ENCODE results near the gene PHACTR2.

PHACTR2 gene

DNA sequence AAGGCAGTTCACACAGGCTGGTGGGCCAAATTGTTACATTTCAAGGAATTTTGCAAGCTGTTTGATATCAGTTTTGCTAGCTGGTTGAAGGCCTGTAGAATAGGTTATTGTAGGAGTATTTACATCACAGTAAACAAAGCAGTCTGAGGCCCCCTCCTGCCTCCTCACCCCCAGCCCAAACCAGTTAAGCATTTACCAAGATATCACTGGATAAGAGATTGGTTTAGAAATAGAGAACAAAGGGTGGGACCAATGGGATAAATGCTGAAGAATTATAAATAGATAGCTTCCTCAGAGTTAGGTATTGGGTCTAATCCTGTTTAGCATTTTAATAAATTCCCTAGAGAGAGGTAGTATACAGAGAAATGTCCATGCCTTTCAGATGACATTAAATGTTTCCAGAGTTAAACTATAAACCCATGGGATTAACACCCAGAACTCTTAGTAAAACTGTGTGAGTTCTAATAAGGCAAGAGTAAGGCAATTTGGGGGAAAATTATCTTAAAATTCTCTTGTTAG is 2.3 kb upstream of the PHACTR2 start:
- no peak for DNase-seq (ENCODE audit: low spot score)

DNA sequence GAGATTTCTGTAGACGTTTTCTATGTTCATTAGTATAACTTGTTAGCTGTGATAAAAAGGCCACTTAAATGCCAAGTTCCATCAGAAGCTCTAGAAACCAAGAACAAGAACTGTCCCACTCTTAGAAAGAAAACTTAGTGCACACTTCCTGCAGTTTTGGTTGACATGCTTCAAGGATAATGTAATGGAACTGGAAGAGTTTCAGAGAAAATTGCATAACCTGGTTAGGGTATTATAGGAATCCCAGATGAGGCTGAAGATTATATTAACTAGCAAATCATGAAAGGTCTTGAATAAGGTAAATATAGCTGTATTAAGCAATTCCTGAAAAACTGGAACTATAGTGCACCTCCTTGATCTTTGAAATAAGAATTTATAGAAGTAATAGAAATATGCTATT is 1.8 kb upstream of the PHACTR2 start:
- DNase-seq (ENCODE audit: low spot score): no peak

DNA sequence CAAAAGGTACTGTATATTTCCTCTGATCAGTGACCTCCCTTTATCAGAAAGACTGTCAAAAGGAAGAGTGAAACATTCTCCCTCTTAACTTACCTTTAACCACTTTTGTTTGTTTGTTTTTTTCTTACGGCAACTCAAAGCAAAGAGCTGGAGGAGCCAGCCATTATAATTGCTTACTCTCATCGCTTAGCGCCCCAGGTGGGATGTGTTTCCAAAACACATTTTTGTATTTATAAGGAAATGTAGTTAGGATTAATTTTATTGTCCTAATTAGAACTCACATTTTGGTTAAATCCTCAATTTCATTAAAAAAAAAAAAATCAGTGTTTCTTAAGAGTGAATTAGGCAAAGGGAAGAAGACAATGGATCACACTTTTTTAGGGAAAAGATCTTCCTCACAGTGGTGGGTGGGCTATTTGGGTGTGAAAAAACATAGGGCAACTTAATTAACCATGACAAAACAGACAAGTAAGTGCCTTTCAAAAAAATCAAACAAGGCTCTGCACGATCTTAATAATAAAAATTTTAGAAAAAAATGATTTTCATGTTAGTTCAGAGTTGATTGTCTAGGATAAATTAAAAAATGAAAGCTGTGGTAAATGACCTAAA is 1.2 kb upstream of the PHACTR2 start:
- DNase-seq (ENCODE audit: low spot score): no peak

DNA sequence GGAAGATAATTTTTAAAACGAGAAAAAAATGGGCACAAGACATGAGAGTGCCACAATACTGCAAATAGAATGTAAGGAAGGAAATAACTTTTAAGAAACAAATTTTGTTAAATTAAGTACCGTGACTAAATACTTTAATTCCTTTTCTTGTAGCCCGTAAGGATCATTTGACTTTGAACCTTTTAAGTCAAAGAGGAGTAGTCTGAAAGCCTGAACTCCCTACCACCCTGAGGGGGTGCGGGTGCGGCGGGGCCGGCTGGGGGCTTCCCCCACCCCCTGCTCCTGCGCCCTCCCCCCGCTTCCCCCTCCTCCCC is 231 bp upstream of the PHACTR2 start:
- DNase-seq (ENCODE audit: low spot score): no peak

DNA sequence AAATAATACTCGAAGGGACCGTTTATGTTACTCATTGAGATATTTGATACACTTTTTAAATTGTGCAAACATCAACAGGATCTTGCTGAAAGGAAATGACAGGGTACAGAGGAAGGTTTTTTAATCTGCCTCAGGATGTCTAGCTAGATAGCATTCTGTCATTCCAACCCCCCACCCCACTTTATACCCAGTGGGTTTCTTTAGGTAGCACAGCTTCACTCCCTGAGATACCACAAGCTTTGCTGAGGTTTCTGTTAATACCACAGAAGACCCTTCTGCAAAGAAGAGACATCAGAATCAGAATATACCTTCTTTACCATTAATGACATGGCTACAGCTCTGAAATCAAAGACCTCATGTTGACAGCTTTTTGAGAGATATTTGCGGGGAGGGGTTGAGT is 1.3 kb downstream of the PHACTR2 start:
- no peak for DNase-seq (ENCODE audit: low spot score)

DNA sequence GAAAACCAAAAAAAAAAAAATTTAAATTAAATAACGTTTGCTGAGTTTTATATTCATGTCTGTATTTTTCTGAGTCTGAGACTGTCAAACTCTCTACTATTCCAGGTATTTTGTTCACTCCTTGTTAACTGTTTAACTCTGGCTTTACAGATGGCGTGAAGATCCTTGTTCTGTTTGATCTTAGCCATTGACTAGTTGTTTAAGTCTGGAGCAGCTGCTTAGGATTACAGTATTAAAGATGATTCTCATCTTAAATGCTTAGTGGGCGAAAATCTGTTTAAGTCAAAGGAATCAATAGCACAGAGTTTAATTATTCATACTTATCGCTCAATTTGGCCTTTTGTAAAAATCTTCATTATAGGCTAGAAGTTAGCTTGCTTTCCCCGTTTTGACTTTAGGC is 2.4 kb downstream of the PHACTR2 start:
- DNase-seq (ENCODE audit: low spot score): no peak

DNA sequence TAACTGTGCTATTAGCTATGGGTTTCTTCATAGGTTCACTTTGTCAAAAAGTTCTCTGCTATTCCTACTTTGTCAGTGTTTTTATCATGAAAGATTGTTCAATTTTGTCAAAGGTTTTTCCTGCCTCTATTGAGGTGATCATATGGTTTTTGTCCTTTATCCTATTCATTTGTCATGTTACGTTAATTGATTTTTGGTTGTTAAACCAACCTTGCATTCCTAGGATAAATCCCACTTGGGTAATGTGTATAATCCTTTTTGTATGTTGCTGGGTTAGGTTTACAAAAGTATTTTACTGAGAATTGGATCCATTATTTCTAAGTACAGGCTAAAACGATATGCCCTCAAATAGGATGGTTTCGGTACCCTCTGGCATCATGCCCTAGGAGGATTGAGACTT is 5.0 kb downstream of the PHACTR2 start:
- no peak for DNase-seq (ENCODE audit: low spot score)

DNA sequence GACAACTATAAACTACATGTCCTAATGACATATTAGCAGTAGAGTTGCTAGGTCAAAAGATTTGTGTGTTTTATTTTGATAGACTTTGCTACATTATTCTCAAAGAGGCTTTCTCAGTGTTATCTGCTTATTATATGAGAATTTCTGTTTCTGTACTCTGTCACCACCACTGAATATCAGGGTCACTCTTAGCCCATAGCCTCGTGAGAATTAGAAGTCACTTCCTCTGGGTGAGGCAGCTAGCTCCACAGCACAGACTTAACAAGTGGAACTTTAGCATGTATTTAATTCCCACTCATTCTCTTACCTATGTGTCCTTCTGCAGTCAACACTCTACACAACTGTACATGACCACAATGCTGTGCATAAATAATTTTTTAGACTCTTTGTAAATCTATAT is 6.7 kb downstream of the PHACTR2 start:
- DNase-seq (ENCODE audit: low spot score): no peak

DNA sequence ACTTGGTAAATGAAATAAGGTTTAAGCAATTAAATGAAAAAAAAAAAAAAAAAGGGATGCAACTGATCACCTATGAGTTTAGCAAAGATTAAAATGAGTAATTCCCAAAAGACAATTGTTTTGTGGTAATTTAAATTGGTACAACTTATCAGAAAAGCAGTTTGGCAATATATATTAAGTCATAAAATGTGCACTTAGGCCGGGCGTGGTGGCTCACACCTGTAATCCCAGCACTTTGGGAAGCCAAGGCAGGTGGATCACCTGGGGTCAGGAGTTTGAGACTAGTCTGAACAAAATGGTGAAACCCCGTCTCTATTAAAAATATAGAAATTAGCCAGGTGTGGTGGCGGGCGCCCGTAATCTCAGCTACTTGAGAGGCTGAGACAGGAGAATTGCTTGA is 7.9 kb downstream of the PHACTR2 start:
- DNase-seq (ENCODE audit: low spot score): no peak

DNA sequence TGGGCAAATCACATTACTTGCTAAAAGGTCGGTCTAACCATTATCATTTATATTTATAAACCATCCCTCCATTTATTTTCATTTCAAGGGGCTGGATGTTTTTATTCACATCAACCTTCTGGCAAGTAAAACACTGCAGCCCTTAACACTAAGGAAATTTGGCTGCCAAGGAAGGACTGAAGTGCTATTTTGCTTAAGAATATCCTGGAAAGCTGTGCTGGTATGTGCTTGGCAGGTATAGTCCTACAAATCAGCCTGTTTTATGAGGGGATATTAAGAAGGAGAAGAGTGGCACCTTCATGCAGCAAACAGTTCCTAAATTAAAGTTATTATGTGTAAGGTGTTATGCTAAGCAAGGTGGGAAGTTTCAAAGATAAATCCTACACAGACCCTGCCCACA is 9.8 kb downstream of the PHACTR2 start:
- no peak for DNase-seq (ENCODE audit: low spot score)

DNA sequence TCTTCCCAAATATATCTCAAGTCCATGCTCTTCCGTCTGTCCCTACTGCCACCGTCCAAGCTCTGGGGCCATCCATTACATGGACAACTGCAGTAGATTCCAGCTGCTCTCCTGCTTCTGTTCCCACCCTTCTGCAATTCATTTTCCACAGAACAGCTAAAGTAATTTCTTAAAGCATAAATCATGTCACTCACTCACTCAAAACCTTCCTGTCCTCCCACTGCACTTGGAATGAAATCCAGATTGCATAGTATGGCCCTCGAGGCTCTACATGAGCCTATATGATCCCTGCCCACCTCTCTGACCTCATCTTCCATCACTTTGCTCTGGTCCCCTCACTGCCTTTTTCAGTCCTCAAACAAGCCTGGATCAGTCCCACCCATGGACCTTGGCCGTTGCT is 10.9 kb downstream of the PHACTR2 start:
- DNase-seq (ENCODE audit: low spot score): no peak

DNA sequence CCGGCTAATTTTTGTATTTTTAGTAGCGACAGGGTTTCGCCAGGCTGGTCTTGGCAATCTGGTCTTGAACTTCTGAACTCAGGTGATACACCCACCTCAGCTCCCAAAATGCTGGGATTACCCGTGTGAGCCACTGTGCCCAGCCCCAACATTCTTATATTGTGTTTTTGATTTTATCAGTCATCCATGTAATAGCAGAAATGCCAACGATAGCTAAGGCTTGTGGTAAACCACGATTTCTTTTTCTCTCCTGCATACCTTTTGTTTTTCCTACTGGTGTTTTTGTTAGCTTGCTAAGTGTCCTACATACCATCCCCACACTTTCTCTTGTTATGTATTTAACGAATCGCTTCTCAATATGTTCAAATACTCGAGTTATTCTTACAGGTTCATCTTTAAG is 12.1 kb downstream of the PHACTR2 start:
- DNase-seq (ENCODE audit: low spot score): no peak

DNA sequence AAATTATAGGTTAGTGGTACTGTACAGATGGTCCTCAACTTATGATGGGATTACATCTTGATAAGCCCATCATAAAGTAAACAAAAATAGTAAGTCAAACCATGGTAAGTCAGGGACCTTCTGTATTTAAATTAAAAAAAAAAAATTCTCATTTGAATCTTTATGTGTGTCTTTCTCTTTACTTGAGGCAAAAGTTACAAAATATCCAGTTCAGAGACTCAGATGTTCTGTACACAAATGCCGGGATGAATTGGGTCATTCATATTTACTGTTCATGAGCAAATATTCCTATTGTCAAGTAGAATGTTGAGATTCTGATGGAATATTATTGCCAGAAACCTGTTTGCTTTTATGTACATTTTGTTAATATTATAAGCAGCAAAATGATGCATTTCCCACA is 13.4 kb downstream of the PHACTR2 start:
- no peak for DNase-seq (ENCODE audit: low spot score)

DNA sequence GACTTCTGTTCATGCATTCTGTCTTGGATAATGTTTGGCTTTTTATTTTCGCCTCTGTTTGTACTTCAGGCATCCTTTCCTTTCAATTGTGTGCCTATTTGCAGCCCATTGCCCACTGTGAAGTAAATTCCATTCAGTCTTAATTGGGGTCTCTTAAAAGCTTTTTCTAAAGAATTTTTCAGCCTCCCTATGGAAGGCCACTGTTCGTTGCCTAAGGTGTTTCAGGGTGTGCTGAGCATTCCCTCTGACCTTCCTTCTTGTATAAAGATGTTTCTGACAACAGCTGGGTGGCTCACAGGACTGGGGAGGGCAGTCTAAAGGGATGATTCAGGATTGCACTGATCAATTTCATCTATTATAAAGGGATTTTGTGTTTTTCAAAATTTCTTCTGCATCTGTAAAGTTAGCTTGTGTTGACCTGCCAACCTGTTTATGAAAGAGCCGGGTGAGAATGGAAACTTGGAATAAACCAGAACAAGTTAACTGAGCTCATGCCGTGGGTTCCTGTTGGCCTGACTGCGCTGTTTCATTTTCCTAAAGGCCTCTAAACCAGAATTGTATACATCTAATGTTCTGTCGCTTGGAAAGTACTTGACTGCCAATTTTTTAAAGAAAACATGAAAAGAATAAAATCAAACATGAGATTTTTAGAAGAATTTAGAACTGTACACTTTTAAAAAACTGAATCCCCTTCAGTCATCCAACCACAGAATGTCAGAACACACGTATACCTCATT is 14.3 kb downstream of the PHACTR2 start:
- no peak for DNase-seq (ENCODE audit: low spot score)

DNA sequence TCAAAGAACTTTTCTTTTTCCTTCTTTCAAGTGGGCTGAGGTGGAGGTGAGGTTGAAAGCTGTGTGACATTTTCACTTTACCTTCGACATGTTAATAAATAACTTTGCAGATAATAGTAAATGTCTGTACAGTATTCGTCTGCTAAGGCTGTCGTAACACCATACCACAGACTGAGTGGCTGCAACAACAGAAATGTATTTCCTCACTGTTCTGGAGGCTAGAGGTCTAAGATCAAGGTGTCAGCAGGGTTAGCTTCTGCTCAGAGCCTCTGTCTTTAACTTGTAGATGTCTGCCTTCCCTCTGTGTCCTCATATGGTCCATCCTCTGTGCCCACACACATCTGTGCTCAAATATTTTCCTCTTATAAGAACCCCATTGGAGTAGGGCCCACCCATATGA is 14.9 kb downstream of the PHACTR2 start:
- DNase-seq (ENCODE audit: low spot score): no peak

DNA sequence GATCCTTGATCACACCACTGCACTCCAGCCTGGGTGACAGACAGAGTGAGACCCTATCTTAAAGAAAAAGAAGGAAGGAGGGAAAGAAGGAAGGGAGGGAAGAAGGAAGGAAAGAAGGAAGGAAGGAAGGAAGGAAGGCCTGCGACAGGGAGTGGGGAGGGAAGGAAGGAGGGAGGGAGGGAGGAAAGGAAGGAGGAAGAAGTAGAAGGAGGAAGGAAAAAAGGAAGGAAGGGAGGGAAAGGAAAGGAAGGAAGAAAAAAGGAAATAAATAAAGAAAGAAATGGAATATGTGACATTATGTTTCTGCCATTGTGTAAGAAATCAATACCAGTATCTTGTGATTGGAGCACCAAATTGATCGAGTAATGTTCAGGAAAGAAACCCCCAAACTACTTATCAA is 16.2 kb downstream of the PHACTR2 start:
- DNase-seq (ENCODE audit: low spot score): no peak

DNA sequence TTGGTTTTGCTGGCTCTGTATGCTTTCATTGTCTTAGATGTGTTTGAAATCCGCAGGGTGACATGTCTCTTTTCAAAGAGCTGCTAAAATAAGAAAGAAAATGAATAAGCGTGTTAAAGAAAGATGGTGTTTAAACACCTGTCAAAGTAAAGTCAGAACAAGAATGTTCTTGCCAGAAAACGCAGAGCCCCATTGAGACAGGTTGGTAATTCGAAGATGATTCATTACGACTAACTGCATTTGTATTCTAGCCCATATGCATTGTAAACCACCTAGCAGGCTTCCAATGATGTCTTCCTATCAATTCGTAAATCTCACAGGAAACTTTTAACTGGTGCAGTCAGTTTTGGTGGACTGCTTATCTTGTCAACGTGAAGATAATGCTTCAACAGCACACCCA is 16.8 kb downstream of the PHACTR2 start:
- no peak for DNase-seq (ENCODE audit: low spot score)

DNA sequence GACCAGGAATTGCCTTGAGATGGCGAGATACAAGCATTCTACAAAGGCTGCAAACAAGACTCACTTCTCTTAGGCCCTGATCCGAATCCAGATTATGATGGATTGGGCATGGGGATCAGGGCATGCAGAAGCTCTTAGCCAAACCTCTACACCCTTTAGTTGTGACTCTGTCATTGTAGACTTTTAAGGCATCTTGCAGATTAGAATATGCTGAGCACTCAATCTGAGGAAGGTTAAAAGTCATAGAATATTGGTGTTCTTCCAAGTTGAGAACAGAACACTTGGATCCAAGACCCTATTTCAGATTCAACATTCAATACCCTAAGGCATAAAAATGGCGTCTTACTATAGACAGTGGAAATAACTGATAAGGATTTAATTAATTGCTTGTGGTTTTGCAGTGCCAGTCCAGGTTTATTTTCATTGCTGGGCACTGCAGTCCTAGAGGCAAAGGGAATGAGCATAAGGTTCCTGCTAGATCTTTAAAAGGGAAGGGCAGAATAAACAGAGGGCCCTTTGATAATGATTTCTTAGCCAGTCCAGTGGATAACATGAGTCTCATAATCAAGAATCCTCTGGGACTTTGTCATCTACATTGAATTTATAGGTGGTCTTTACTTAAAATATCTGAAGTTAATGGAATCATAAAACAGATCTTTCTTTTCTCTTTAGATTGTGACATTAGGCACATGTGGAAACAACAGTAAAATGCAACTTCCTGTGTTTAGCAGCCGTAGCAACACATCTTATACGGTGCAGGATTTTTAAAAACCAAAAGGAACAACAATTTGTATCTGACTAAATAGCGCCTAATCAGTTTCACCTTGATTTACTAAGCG is 17.6 kb downstream of the PHACTR2 start:
- DNase-seq (ENCODE audit: low spot score): no peak

DNA sequence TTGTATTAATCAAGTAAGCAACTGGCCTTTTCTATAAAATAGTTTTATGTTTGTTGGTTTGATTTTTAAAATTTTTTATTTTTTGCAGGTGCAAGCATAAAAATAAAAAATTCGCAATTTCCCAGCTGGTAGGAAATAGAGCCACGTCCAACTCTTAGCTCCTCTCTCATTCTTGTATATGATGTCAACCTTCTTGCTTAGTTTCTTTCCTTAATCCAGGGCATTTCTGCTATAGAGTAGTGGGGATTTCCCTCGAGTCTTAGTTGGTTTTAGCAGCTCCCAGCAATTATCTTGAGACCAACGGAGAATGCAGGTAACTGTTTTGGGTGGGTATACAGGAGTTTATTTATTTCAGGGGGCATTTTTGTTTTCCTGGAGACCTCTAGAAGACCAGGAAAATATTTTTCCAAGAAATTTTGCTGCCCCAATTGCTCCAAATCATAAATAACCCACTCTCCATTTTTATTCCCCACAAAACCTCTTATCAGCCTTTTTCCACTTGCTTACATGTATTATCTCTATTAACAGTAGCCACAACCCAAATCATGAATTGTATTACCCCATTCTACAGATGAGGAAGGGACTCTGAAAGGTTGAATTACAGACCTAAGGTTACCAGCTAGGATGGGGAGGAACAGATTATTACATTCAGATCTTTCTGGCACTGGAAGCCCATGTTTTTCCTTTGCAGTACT is 18.4 kb downstream of the PHACTR2 start:
- DNase-seq (ENCODE audit: low spot score): no peak

DNA sequence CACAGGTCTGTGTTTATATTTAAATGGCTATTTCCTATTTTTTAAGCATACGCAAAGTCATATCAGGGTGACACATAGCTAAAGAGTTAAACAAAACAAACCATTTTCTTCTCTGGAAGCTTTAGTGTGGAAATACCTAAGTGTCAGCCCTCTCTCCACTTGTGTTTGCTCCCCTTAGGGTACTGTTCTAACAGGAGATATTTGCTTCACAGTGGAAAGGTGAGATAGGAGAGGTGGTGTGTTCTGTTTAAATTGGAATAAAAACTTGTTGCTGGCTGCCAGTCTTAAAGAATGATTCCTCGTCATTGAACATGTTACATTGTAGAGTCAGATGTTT is 18.9 kb downstream of the PHACTR2 start:
- no peak for DNase-seq (ENCODE audit: low spot score)

DNA sequence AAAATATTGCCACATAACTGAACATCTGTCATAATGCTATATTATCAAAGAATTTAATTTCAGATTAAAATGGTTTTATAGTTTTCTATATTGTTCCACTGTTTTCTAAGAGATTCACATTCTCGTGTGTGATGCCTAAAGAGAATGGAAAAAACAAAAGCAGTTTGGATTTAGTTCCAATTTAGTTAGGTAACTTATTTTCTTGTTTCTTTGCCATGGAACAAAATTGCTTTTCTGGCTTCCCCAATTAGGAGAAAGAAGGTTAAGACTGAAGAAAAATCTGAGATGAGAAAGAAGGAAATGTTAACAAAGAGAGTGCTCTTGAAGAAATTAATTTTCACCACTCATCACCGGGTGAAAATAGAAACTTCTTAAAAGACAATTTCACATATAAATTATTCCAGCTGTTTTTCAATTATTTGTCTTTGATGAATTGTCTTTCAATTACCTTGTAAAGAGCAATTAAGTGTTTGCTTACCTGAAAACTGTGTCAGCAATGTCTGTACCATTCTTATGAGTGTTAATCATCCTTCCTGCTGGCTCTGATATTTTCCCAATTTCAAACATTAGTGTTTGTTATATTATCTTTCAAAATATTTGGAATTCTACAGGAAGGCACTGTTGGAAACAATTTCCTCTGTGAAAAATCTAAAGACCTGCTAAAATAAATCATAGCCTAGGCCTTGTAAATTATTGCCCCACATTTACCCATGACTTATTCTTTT is 19.5 kb downstream of the PHACTR2 start:
- no peak for DNase-seq (ENCODE audit: low spot score)

DNA sequence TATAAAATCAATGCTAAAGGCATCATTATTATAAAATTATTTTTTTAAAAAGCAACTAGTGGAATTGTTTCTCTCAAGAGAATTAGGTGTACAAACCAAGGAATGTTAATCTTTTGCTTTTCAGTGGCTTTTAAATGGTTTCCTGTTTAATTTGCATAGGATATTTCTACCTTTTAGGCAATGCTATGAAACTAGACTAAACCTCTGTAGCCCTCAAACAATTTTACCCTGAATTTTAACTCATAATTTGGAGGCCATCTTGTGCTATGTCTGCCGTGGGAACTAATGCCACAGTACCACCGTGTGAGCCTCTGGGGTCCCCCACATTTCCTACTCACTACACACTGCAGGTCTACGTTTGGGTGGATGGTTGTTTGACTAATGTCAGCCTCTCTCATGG is 20.6 kb downstream of the PHACTR2 start:
- no peak for DNase-seq (ENCODE audit: low spot score)
